NCI-H748 (cell line): ENCODE results near the gene C9orf57.
"Not testable (repeated sequence)": the region's sequence is repeated elsewhere in the genome, so short reads cannot be mapped to it uniquely, and the experiment has no call there.

Experiments used
- DNase-seq: peaks from one replicate; lab custom pipeline; 2025; ENCODE audit not compliant: unreplicated experiment; lab: John Stamatoyannopoulos, UW

Gene C9orf57

GRCh38 chr9:72025906-72026305, 34.5 kb downstream of the C9orf57 start:
- peak; percentile 34 for DNase-seq

DNA sequence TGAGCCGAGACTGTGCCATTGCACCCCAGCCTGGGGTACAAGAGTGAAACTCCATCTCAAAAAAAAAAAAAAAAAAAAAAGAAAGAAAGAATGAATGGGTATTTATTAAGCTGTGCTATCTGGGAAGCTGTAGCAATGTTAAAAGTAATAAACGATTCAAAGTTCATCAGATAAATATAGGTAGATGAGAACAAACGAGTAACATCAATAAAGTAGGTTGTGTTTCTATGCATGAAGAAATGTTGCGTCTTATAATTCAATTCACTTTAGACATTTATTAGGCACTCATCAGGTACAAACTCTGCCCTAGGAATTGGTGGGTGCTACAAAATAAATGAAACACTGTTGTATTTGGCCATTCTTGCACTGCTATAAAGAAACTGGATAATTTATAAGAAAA, 36.8 kb downstream of the C9orf57 start:
- DNase-seq, result no peak

DNA sequence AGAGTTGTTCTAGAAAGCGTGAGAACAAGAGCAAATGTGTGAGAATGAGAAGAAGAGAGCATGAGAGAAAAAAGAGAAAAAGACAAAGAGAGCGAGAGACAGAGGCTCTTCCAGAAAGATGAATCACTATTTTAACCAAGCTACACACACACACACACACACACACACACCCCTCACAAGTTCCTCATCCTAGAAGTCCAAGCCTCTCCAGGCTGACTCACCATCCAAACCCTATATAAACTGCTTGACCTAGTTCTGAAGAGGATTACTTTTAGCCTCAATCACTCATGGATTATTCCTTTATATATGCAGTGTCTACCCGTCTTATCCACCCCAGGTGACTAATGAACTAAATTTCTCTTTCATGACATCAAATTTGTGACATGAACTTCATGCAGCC, 37.6 kb downstream of the C9orf57 start:
- DNase-seq, result no peak

DNA sequence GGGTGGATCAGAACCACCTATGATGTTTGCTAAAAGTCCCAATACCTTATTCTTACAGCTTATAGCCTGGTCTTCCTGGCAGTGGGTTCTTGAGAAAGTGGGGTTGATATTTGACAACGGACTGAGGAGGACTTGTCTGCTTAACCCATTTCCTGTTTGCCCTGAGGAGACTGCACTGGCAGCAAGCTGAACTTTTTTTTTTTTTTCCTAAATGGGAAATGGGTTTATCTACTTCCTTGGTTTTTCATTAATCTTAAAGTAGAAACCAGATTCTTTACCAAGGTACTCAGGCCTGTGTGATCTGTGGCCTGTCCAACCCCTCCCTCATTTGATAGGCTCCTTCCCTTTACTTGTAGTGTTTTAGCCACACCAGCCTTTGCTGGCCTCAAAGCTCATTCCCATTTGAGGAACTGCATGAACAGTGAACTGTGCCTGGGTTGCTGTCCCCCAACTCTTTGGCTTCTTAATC, 47.1 kb downstream of the C9orf57 start:
- no peak for DNase-seq

- no peak for DNase-seq
Observed at GRCh38 chr9:72012646-72013045, 47.8 kb downstream of the C9orf57 start.

DNA sequence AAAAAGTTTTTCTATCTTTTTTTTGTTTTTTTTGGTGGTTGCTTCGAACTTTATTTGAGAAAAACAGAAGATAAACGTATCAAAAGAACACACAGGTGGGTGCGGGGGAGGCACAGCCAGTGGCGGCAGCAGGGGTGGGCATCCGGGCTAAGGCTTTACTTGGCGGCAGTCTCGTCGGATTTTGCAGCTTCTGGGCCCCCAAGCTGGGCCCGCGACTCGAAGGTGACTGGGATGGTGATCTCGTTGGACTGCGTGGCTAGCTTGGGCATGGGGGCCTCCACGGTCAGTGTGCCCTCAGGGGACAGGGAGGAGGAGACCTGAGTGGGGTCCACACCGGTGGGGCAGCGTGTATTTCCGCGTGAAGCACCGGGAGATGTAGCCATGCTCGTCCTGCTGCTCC, 52.7 kb downstream of the C9orf57 start:
- DNase-seq, result not testable (repeated sequence)

DNA sequence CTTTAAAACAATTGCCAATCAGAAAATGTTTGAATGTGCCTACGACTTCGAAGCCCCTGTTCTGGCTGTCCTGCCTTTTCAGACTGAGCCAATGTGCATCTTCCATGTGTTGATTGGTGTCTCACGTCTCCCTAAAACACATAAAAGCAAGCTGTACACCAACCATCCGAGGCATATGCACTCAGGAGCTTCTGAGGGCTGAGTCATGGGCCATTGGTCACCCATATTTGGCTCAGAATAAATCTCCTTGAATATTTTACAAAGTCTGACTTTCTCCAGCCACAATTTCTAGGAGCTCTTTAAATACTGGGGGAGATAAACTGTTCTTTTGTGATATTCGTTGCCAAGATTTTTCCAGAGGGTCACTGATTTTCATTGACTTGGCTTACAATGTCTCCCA, 53.9 kb downstream of the C9orf57 start:
- no peak for DNase-seq

- DNase-seq, result no peak
Observed at GRCh38 chr9:72005451-72005850, 55.0 kb downstream of the C9orf57 start.
